OCI-M2 (cell line): ENCODE measurements around the gene SMG7.

Experiments used
- DNase-seq: peaks from one replicate; lab custom pipeline; 2025; ENCODE audit not compliant: unreplicated experiment; lab: John Stamatoyannopoulos, UW

The SMG7 gene

DNA sequence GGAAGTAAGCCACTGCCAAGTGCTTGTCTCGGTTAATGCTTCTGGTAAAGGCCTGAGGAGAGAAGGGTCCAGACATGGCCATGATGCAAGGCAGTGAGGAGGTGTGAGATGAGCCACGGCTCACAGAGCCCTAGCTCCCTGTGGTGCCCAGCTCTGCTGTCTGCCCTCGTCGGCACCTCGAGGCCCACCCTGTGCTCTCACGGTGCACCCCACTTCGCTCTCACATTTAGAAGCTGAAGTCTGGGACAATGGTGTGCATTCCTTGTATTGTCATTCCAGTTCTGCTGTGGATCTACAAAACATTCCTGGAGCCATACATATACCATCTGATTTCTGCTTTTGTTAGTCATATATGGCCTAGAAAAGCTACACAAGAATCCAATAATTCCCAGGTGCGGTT lies 114.6 kb downstream of the SMG7 start:
- DNase-seq, result no peak

DNA sequence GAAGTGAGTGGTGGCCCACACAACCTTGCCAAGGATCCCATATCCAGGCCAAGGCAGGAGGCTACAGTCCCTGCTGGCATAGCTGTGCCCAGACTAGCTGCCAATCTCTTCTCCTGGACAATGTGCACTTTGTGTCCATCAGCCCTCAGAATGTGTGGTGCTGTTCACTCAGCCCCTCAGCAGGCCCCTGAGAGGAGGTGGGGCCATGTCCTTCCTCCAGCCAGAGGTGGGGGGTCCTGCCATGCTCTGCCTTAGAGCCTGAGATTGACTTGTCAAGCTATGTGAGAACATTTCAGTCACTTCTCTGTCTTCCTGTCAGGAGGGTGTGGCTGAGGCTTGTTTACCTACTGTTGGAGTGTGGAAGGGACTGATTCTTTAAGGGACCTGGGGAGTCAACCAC lies 116.5 kb downstream of the SMG7 start:
- DNase-seq, result no peak

DNA sequence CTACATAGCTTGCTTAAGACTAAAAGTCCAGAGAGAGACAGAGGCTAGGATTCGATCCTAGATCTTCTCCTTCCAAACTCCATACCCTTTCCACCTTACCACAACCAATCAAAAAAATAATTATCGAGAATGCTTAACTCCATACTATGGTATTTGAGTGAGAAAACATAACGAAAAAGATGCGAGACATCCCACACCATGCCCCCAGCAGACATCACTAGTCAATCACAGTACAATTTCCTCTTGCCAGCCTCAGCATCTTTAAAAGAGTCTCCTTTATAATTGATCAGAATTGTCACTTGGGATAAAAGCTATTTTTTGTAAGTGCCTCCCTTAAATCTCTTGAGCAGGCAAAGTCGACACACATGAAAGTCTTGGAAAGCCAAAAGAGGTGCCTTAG lies 117.1 kb downstream of the SMG7 start:
- DNase-seq, result no peak

DNA sequence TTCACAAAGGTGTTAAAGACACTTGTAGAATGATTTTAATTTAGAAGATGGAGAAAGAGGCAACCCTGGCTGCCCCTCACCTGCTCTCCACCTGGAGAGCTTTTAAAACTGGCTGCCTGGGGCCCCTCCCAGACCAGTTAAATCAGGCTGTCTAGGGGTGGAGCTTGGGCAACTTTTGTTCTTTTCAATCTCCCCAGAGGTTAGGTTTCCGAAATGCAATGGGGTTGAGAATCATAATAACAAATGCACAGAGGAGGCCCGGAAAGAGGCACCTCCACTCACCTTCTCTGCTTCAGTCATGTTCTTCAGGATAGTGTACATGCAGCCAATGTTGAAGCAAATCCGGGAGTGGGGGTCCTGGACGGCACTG lies 117.6 kb downstream of the SMG7 start:
- DNase-seq, result no peak

DNA sequence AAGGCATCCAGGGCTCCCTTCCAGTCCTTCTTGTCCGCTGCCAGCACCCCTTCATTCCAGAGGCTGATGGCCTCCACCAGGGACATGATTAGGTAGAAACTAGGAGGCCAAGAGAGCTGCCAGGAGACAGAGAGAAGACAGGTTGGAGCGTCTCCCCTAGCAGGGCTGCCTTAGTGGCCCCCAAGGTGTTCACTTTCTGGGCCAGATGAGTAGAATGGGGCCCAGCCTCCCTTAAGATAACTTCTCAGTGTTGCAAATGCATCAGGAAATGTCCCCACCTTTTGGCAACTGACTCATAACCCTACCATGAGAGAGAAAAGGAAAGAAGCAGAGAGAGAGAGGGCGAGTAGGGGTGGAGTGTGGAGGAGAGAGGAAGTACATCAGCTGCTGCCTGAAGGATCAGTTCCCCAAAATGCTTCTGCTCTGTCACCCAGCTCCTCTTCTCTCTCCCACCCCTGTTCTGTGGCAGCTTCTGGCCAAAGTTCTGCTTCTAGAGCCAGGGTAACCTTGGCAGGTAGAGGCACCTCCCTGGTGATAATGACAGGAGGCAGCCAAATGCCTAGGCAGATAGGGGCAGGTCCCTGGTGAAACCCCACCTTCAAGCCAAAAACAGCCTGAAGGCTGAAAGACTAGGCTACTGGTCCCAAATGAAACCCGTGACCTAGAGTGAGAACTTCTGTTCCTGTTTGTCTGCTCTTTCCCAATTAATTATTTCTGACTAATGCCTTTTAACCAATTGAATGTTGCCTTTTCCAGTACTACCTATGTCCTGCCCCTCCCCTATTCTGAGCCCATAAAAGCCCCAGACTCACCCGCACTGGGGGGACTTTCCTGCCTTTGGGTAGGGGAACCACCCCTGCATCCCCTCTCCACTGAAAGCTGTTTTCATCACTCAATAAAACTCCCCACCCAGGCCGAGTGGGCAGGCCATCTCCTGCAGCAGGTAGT lies 118.2 kb downstream of the SMG7 start, which contains the start of gene NCF2:
Gene NCF2 (minus strand): TSS at position 216 of the 948 bp plus-strand sequence. CDS start 130 bp downstream, at position 86.
- DNase-seq, result no peak

- no peak for DNase-seq
Measured at GRCh38 chr1:183592733-183593132, 120.4 kb downstream of the SMG7 start.

GRCh38 chr1:183593356-183593755 lies 121.1 kb downstream of the SMG7 start:
- DNase-seq, result no peak

DNA sequence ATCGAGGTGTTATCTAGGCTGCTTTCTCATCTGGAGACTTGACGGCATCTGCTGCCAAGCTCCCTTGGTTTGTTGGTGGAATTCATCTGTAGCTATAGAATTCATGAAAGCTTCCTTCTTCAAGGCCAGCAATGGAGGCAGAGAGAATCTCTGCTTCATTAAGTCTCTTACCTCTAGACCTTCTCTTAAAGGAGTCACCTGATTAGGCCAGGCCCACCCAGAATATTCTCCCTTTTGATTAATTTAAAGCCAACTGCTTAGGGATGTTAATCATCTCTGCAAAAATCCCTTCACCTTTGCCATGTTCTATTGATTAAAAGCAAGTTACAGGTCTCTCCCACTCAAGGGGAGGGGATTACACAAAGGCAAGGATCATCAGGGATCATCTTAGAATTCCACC lies 123.2 kb downstream of the SMG7 start:
- no peak for DNase-seq

DNA sequence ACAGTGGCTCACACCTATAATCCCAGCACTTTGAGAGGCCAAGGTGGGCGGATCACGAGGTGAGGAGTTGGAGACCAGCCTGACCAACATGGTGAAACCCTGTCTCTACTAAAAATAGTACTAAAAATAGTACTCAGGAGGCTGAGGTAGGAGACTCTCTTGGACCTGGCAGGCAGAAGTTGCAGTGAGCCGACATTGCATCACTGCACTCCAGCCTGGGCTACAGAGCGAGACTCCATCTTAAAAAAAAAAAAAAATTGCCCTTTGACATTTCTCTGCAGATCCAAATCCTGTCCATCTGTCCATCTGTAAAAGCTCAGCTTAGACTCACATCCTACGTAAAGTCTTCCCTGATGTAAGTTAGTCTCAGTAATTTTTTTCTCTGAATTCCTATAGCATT lies 124.2 kb downstream of the SMG7 start:
- no peak for DNase-seq

GRCh38 chr1:183597656-183598347 lies 125.5 kb downstream of the SMG7 start:
- DNase-seq, result no peak

GRCh38 chr1:183598386-183598785 lies 126.1 kb downstream of the SMG7 start:
- DNase-seq, result no peak

DNA sequence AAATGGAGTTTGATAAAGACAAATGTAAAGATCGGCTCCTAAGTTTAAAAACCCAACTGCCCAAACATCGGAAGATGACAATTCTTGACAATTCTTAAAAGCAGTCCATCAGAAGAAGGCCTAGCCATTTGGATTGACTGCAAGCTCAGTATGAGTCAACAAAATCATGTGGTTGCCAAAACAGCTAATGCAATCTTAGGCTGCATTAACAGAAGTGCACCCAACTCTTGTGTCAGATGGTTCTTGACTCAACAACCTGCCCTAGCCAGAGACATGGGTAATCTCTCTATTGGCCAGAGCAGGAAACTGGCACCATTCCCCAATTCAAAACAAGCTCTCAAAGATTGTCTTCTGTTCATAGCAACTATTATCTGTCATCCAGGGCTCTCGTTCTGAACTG lies 127.8 kb downstream of the SMG7 start:
- DNase-seq, result no peak

DNA sequence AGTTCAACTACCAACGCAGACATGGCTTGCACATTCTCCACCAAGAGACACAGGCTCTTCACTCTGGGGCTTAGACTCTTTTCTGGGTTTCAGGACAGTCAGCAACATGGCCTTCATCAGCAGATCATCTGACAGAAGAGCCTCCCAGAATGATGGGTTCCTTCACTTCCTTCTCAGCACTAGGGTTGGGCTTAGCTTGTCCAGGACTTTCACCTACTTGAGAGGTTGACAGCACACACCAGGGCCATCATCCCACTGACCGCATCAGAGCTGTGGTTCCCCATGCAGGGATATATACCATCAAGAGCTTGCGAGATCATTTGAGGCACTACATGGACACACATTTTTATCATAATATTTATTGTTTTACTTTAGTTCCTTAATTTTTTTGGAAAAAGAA lies 128.3 kb downstream of the SMG7 start:
- no peak for DNase-seq

GRCh38 chr1:183602510-183602909 lies 130.2 kb downstream of the SMG7 start:
- no peak for DNase-seq
